Ammon's horn (tissue), 1 donor: ENCODE measurements around the gene UGT2A3.

Source experiments
- DNase-seq: peaks from one replicate; pipeline ENCODE4 v3.0.0-alpha.2; 2016; ENCODE audit warnings: low spot score

UGT2A3 gene

DNA sequence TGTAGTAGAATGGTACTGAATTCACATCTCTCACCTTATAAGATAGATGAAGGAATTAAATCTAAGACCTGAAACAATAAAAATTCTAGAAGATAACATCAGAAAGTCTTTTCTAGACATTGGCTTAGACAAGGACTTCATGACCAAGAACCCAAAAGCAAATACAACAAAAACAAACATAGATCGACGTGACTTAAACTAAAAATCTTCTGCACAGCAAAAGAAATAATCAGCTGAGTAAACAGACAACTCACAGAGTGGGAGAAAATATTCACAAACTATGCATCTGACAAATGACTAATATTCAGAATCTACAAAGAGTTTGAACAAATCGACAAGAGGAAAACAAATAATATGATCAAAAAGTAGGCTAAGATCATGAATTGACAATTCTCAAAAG, 38.8 kb downstream of the UGT2A3 start:
- no peak for DNase-seq

DNA sequence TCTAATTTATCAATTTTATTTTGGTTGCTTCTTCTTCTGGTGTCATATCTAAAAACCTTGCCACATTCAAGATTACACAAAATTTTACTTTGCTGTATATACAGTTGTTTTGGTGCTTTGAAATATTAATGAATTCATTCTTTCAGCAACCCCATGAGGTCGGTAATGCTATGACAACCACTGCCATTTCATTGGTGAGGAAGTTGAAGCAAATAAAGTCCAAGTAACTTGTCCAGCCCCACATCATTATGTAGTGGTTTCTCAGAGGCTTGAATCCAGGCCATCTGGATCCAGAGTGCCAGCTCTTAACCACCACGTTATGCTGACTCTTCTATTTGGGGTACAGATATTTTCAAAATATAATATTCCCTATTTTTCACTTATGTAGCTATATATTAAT, 42.2 kb downstream of the UGT2A3 start:
- DNase-seq = no peak

GRCh38 chr4:68907788-68908700, 43.6 kb downstream of the UGT2A3 start:
- no peak for DNase-seq

DNA sequence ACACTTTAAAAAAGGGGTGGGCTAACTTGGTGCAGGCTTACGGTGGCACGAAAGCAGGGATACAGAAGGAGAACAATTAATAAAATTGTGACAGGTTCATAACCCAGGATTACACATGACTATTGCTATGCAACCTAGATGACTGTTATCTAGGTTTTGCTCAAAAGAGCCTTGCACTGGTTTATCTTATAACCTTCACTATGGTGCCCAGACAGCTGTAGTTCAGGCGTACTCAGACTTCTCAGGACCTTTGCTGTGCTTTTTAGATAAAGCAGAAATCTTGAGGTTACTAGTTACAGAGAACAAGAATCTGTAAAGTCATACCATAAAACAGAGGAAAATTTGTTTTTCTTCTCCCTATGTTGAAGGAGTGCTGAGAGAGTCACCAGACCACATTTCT, 44.4 kb downstream of the UGT2A3 start:
- DNase-seq = no peak

DNA sequence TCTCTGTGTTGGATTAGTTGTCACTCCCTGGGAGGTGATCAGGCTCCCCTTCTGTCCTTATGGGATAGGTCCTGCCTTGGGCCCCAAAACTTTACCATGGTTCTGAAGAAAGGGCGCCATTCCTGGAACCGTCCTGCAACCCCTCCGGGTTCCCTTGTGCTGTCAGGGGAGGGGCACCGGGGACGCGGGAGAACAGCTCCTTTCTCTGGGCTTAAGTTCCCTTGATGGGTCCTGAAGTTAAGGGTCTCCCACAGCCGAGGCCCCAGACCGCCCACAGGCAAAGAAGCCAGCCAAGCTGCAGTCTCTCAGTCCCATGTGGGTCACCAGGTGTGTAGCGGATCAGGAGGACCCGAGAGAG, 44.8 kb downstream of the UGT2A3 start:
- no peak for DNase-seq

- no peak for DNase-seq
These were observed 45.4 kb downstream of the UGT2A3 start for GRCh38 chr4:68905939-68906779.

DNA sequence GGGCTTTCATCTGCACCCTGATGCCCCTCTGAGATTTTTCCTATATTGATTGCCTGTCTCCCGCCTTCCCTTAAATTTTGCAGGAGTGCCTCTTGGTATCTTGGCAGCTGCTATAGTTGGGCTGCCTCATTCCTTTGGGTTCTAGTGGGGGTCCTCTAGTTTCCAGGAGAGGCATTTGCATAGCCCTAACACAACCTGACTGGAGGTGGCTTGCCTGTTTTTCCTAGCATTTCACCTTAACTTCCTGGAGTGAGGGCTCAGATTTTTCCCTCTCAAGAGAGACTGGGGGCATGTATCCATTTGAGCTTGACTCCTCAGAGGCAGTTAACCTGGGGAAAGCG, 46.0 kb downstream of the UGT2A3 start:
- DNase-seq = no peak

- no peak for DNase-seq
These were observed 46.8 kb downstream of the UGT2A3 start for GRCh38 chr4:68904786-68905185.

GRCh38 chr4:68896749-68897148, 54.9 kb downstream of the UGT2A3 start:
- no peak for DNase-seq

DNA sequence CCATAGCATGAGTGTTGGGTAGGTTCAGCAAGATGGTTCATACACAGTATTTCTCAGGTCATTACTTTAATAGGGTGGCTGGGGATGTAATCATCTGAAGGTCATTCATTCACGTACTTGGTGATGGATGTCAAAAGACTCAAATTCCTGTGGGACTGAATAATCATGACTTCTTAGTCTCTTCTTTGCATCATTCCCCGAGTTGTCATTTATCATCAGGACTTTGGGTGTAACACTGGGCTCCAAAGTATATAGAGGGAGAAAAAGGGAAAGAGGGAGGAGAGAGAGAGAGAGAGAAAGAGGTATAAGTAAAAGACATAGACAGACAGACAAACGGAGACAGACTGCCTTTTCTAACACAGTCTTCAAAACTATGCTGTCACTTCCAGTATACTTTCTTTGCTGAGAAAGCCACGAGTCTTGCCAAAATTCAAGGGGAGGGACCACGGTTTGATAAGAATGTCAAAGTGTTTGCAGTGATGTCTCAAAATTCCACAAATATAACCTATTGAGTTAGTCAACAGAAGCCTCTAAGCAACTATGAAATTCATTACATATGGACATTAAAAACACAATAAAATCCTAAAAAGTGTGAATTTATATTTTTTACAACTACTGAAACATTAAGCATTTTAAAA, 55.9 kb downstream of the UGT2A3 start:
- no peak for DNase-seq

- no peak for DNase-seq
These were observed 58.7 kb downstream of the UGT2A3 start for GRCh38 chr4:68892861-68893260.

GRCh38 chr4:68891678-68892077, 59.9 kb downstream of the UGT2A3 start:
- DNase-seq = no peak

GRCh38 chr4:68885545-68885944, 66.1 kb downstream of the UGT2A3 start:
- no peak for DNase-seq

DNA sequence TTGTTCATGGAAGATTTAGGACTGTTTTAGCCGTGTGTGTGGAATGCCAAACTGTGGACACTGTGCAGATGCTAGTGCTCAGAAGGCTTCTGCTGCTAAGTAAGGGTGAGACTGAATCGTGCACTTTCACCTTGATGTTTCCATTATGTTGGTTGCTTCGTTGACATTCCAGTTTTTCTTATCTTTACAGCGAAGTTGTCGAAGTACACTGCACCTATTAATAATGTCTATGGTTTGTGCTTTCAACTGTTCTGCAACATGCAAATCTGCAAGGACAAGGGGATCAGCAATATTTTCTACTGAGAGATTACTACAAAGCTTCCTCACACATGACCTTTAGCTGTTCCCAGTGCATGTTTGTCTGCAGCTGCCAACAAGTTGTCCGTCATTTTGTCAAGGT, 67.7 kb downstream of the UGT2A3 start:
- DNase-seq = no peak
